ENCODE measurements around the gene KIF1A.

DNA sequence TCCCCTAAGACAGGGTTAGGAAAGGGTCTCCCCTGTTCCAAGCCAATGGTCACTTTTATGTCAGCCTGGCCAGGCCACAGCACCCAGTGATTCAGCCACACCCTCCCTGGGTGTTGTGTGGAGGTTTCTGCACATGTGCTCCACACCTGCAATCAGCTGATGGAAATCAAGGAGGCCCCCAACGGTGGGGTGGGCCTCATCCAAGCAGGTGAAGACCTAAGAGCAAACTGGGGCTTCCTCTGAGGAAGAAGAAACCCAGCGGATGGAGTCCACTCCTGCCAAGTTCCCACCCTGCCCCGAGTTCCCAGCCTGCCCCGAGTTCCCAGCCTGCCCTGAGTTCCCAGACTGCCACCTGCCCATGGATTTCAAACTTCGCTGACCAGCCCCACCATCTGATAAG lies 55.4 kb downstream of the KIF1A start:
- TF ChIP-seq EZH2 (IDR thresholded peaks at IDR 0.05; ENCODE audit: borderline replicate concordance, insufficient read depth, low read length, poor library complexity, severe bottlenecking) (no peak), RAD21 (conservative IDR thresholded peaks at IDR 0.05) (no peak), SMC3 (conservative IDR thresholded peaks at IDR 0.05; ENCODE audit: poor library complexity) (no peak)
- TF ChIP-seq, protein P1, sequence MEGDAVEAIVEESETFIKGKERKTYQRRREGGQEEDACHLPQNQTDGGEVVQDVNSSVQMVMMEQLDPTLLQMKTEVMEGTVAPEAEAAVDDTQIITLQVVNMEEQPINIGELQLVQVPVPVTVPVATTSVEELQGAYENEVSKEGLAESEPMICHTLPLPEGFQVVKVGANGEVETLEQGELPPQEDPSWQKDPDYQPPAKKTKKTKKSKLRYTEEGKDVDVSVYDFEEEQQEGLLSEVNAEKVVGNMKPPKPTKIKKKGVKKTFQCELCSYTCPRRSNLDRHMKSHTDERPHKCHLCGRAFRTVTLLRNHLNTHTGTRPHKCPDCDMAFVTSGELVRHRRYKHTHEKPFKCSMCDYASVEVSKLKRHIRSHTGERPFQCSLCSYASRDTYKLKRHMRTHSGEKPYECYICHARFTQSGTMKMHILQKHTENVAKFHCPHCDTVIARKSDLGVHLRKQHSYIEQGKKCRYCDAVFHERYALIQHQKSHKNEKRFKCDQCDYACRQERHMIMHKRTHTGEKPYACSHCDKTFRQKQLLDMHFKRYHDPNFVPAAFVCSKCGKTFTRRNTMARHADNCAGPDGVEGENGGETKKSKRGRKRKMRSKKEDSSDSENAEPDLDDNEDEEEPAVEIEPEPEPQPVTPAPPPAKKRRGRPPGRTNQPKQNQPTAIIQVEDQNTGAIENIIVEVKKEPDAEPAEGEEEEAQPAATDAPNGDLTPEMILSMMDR (IDR thresholded peaks at IDR 0.05; ENCODE audit: poor library complexity, severe bottlenecking) = no peak
